HCT116 (cell line): ENCODE data around the gene CENPV.

Experiments used
- CEBPB ChIP-seq: IDR thresholded peaks from 2 replicates; pipeline ENCODE4 v1.6.1; 2012; ENCODE audit warnings: low read depth
- EZH2 ChIP-seq: fragments of 200-600 bp; sonication (generic); IDR thresholded peaks from 2 replicates; pipeline ENCODE4 v1.6.1; 2017; ENCODE audit warnings: antibody characterized with exemption, mixed run types
- EZH2phosphoT487 ChIP-seq: fragments of 200-600 bp; IDR thresholded peaks from 2 replicates; pipeline ENCODE4 v1.6.1; 2018; ENCODE audit warnings: antibody characterized with exemption, borderline replicate concordance
- POLR2A ChIP-seq: IDR thresholded peaks from 2 replicates; pipeline ENCODE4 v1.7.0; 2011; ENCODE audit warnings: borderline replicate concordance; ENCODE audit not compliant: insufficient read depth, insufficient read length; ENCODE audit errors: extremely low read depth
- POLR2AphosphoS5 ChIP-seq: IDR thresholded peaks from 2 replicates; pipeline ENCODE4 v1.6.1; 2011; ENCODE audit warnings: mild to moderate bottlenecking, low read depth, low read length, moderate library complexity
- SP1 ChIP-seq: IDR thresholded peaks from 2 replicates; pipeline ENCODE4 v1.6.1; 2012; ENCODE audit warnings: low read depth
- TCF7L2 ChIP-seq: IDR thresholded peaks from 2 replicates; pipeline ENCODE4 v1.7.0; 2011; ENCODE audit warnings: borderline replicate concordance, inconsistent platforms; ENCODE audit not compliant: insufficient read depth, insufficient read length; ENCODE audit errors: extremely low read depth
- YY1 ChIP-seq: IDR thresholded peaks from 2 replicates; pipeline ENCODE4 v1.6.1; 2011; ENCODE audit warnings: low read length, low read depth, moderate library complexity, mild to moderate bottlenecking; ENCODE audit not compliant: insufficient replicate concordance; ENCODE audit errors: extremely low read depth
- ZFX ChIP-seq: fragments of 450-650 bp; IDR thresholded peaks from 2 replicates; pipeline ENCODE4 v1.6.1; 2017
- ZNF274 ChIP-seq: fragments of 200-500 bp; sonication (Bioruptor generic); IDR thresholded peaks from 2 replicates; pipeline ENCODE4 v1.6.1; 2014; ENCODE audit warnings: mild to moderate bottlenecking, low read depth, low read length, inconsistent platforms
- TF ChIP-seq, protein P1 (sequence below), 3 experiments: fragments of 200-600 bp in 1 of 3; sonication (generic) in 1 of 3; IDR thresholded peaks in 2 of 3; conservative IDR thresholded peaks in 1 of 3; 2 replicates each; pipeline ENCODE4 v1.5.1; 2012 to 2017; ENCODE audit warnings: low read depth in 2 of 3, low read length in 2 of 3, antibody characterized with exemption in 1 of 3, borderline replicate concordance in 1 of 3, control low read depth in 1 of 3, mild to moderate bottlenecking in 1 of 3, mixed read lengths in 1 of 3, mixed run types in 1 of 3, moderate library complexity in 1 of 3; ENCODE audit not compliant: insufficient read depth in 1 of 3
- TF ChIP-seq, protein P2 (sequence below): IDR thresholded peaks from 2 replicates; pipeline ENCODE4 v1.6.1; 2012
- TF ChIP-seq, protein P3 (sequence below): IDR thresholded peaks from 2 replicates; pipeline ENCODE4 v1.6.1; 2011; ENCODE audit warnings: mild to moderate bottlenecking, low read length, moderate library complexity; ENCODE audit not compliant: insufficient replicate concordance; ENCODE audit errors: extremely low read depth

DNA sequence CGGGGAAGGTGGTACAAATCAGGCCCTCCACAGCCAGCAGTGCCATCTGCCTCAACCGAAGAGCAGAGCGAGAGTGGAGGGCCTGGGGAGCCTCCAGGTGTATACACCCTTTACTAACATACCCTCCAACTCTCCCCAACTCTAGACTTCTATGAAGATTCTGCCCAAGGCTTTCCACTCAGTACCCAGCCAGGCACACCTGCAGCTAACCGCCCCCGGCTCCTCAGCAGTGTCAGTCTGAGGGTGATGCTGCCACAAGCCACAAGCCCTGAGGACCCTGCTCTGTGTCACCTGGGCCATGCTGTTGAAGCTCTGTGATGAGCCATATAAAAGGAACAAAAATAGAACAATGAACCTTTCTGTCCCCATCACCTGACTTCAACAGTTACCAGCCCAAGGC, 3.8 kb downstream of the CENPV start:
- TF ChIP-seq, protein P1, sequence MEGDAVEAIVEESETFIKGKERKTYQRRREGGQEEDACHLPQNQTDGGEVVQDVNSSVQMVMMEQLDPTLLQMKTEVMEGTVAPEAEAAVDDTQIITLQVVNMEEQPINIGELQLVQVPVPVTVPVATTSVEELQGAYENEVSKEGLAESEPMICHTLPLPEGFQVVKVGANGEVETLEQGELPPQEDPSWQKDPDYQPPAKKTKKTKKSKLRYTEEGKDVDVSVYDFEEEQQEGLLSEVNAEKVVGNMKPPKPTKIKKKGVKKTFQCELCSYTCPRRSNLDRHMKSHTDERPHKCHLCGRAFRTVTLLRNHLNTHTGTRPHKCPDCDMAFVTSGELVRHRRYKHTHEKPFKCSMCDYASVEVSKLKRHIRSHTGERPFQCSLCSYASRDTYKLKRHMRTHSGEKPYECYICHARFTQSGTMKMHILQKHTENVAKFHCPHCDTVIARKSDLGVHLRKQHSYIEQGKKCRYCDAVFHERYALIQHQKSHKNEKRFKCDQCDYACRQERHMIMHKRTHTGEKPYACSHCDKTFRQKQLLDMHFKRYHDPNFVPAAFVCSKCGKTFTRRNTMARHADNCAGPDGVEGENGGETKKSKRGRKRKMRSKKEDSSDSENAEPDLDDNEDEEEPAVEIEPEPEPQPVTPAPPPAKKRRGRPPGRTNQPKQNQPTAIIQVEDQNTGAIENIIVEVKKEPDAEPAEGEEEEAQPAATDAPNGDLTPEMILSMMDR (IDR thresholded peaks at IDR 0.05 in 2 of 3, conservative IDR thresholded peaks at IDR 0.05 in 1 of 3; ENCODE audit: borderline replicate concordance in 1 of 3, insufficient read depth in 1 of 3, low read depth in 2 of 3, low read length in 2 of 3), result no peak
- TF ChIP-seq, protein P2, sequence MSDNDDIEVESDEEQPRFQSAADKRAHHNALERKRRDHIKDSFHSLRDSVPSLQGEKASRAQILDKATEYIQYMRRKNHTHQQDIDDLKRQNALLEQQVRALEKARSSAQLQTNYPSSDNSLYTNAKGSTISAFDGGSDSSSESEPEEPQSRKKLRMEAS, result no peak
- TF ChIP-seq POLR2A (no peak), POLR2AphosphoS5 (no peak), YY1 (no peak), TCF7L2 (no peak), EZH2phosphoT487 (no peak), ZNF274 (no peak), EZH2 (no peak), ZFX (no peak), SP1 (no peak), CEBPB (no peak)
- TF ChIP-seq, protein P3, sequence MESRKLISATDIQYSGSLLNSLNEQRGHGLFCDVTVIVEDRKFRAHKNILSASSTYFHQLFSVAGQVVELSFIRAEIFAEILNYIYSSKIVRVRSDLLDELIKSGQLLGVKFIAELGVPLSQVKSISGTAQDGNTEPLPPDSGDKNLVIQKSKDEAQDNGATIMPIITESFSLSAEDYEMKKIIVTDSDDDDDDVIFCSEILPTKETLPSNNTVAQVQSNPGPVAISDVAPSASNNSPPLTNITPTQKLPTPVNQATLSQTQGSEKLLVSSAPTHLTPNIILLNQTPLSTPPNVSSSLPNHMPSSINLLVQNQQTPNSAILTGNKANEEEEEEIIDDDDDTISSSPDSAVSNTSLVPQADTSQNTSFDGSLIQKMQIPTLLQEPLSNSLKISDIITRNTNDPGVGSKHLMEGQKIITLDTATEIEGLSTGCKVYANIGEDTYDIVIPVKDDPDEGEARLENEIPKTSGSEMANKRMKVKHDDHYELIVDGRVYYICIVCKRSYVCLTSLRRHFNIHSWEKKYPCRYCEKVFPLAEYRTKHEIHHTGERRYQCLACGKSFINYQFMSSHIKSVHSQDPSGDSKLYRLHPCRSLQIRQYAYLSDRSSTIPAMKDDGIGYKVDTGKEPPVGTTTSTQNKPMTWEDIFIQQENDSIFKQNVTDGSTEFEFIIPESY, result no peak
